Panc1 (cell line): ENCODE measurements around the gene GRIA4. TPM values are rescaled to one million over a fixed set of nuclear protein-coding genes. Genes with fewer than 3 reads are reported as not detected.

Experiments used
- ATAC-seq: fragments of 200-7000 bp; cut with Tn5 transposase; 2 replicates; pipeline ENCODE4 v1.9.1; 2020; ENCODE audit warnings: mild to moderate bottlenecking, moderate library complexity
- BruUV-seq: library from RNA; stranded (reverse); fragments of 400-500 nt; replicated peaks from 2 replicates; lab custom pipeline; 2021; lab: Mats Ljungman, UMichigan
- CTCF ChIA-PET: fragments of 300-600 bp; sonication (Branson Sonifier 250); formaldehyde crosslinking; loops from one replicate; lab custom pipeline; 2022; ENCODE audit warnings: antibody characterized with exemption; lab: Charles Lee
- POLR2A ChIA-PET: fragments of 300-600 bp; sonication (Branson Sonifier 250); formaldehyde crosslinking; loops from one replicate; lab custom pipeline; 2022; ENCODE audit warnings: antibody characterized with exemption; lab: Charles Lee
- DNase-seq: peaks from one replicate; pipeline ENCODE4 v3.0.0-alpha.2; 2010; ENCODE audit warnings: low read depth, low spot score
- H3K27ac ChIP-seq: 2 replicates; pipeline ENCODE4 v1.5.1; 2011; ENCODE audit warnings: mild to moderate bottlenecking, low read length, inconsistent platforms
- H3K27me3 ChIP-seq: fragments of 200-500 bp; sonication (Bioruptor generic); 2 replicates; pipeline ENCODE4 v1.6.0; 2014; ENCODE audit warnings: low read length, inconsistent platforms; ENCODE audit not compliant: control insufficient read depth, insufficient read depth
- H3K36me3 ChIP-seq: fragments of 200-500 bp; sonication (Bioruptor generic); 2 replicates; pipeline ENCODE4 v1.5.1; 2014; ENCODE audit warnings: inconsistent platforms, mild to moderate bottlenecking, low read length, moderate library complexity; ENCODE audit not compliant: control insufficient read depth, insufficient read depth
- H3K4me1 ChIP-seq: 2 replicates; pipeline ENCODE4 v1.5.1; 2011; ENCODE audit warnings: inconsistent platforms, mild to moderate bottlenecking, low read length, moderate library complexity; ENCODE audit not compliant: control insufficient read depth, insufficient read depth
- H3K4me3 ChIP-seq, 2 experiments: 2 replicates each; pipeline ENCODE4 v1.5.1; 2011 to 2012; ENCODE audit warnings: low read depth in 2 of 2, low read length in 2 of 2, mild to moderate bottlenecking in 2 of 2, inconsistent platforms in 1 of 2, moderate library complexity in 1 of 2
- H3K9me3 ChIP-seq: fragments of 200-500 bp; sonication (Bioruptor generic); 2 replicates; pipeline ENCODE4 v1.5.1; 2014; ENCODE audit warnings: low read depth, mild to moderate bottlenecking, inconsistent platforms, low read length, moderate library complexity; ENCODE audit not compliant: control insufficient read depth, insufficient read depth
- CTCF ChIP-seq: fragments of 450-650 bp; IDR thresholded peaks from 2 replicates; pipeline ENCODE4 v1.5.1; 2017; ENCODE audit warnings: mild to moderate bottlenecking
- POLR2AphosphoS5 ChIP-seq: IDR thresholded peaks from 2 replicates; pipeline ENCODE4 v1.6.1; 2012; ENCODE audit warnings: mild to moderate bottlenecking, low read depth, low read length, moderate library complexity
- REST ChIP-seq, 2 experiments: IDR thresholded peaks; 2 replicates each; pipeline ENCODE4 v1.6.1; 2011 to 2012; ENCODE audit warnings: low read depth in 2 of 2, control low read depth in 1 of 2, low read length in 1 of 2, mild to moderate bottlenecking in 1 of 2, moderate library complexity in 1 of 2; ENCODE audit not compliant: insufficient read depth in 1 of 2
- SIN3A ChIP-seq: IDR thresholded peaks from 2 replicates; pipeline ENCODE4 v1.6.1; 2012; ENCODE audit warnings: low read depth, mild to moderate bottlenecking, low read length, moderate library complexity, borderline replicate concordance; ENCODE audit not compliant: insufficient read depth
- TCF7L2 ChIP-seq: IDR thresholded peaks from 2 replicates; pipeline ENCODE4 v1.6.1; 2011; ENCODE audit warnings: mild to moderate bottlenecking, low read depth, low read length, inconsistent platforms
- in situ Hi-C: cut with HindIII; loops from 2 replicates; pipeline ENCODE4 v1.10.0; 2016; ENCODE audit warnings: low sequenced_read_pairs, low pct_unique_long_range_greater_than_20kb
- intact Hi-C: fragments of 100-400 bp; cut with micrococcal nuclease; formaldehyde crosslinking; loops from one replicate; pipeline ENCODE4 v1.10.0; 2022; ENCODE audit not compliant: unreplicated experiment
- total RNA-seq: library from RNA; stranded (reverse); gene quantifications from one replicate; pipeline ENCODE4 v1.2.1, GENCODE V29; 2021; ENCODE audit not compliant: unreplicated experiment

The GRIA4 gene
- total RNA-seq, 1 experiment from 2014 or later: not detected

- intact Hi-C loops: no loop called here
Measured at GRCh38 chr11:105840391-105840790, 230.5 kb downstream of the GRIA4 start.

GRCh38 chr11:105852403-105852802, 242.5 kb downstream of the GRIA4 start:
- Histone ChIP-seq H3K9me3 (no peaks in the 10 kb centered on the region), H3K36me3 (no peaks in the 10 kb centered on the region), H3K4me1 (no peaks in the 10 kb centered on the region), H3K4me3 (no peak overlapping the region), H3K27me3 (peaks cover 4% of the 10 kb centered on the region; the same call in 1 of the 2 replicates), H3K27ac (no peak overlapping the region)
- intact Hi-C loops (no loop called here), in situ Hi-C loops (no loop called here)
- CTCF ChIA-PET: interaction anchor here (0.6 kb wide), 1 partner anchor 13 kb away, joined by 3 read pairs; no protein-coding TSS in a partner anchor
- TF ChIP-seq REST (IDR thresholded peaks at IDR 0.05; ENCODE audit: insufficient read depth in 1 of 2, low read depth in 2 of 2, low read length in 1 of 2) (no peak), TCF7L2 (no peak), CTCF (no peak), SIN3A (no peak), POLR2AphosphoS5 (no peak)
- no TSS peak for BruUV-seq
- DNase-seq (no peak), ATAC-seq (no peak)
- POLR2A ChIA-PET: no interaction called here

More at GRCh38 chr11:105840391-105840790, 230.5 kb downstream of the GRIA4 start:
- ChIA-PET POLR2A (no interaction called here), CTCF (no interaction called here)
- DNase-seq (no peak), ATAC-seq (no peak)
- no peaks in the 10 kb centered on the region for H3K36me3 ChIP-seq
- no peaks in the 10 kb centered on the region for H3K27me3 ChIP-seq
- no peak overlapping the region for H3K4me3 ChIP-seq
- in situ Hi-C loops: no loop called here
- H3K9me3 ChIP-seq: 0 out of 2 replicates have a peak, but pooled peaks cover 3% of the 10 kb centered on the region
- no peak overlapping the region for H3K27ac ChIP-seq
- no TSS peak for BruUV-seq
- TF ChIP-seq CTCF (no peak), TCF7L2 (no peak), SIN3A (no peak), POLR2AphosphoS5 (no peak), REST (IDR thresholded peaks at IDR 0.05; ENCODE audit: insufficient read depth in 1 of 2, low read depth in 2 of 2, low read length in 1 of 2) (no peak)
- no peaks in the 10 kb centered on the region for H3K4me1 ChIP-seq
